ENCODE measurements around the gene MTFP1. TPM values are rescaled to one million over a fixed set of nuclear protein-coding genes. Genes with fewer than 3 reads are reported as not detected.

MTFP1 gene
- 79.3 and 80.5 TPM in 2 replicates for total RNA-seq

GRCh38 chr22:30425616-30426387, at the start of gene MTFP1:
MTFP1 (plus strand) TSS chr22:30425768; CDS start chr22:30425880, 112 bp downstream.
- intact Hi-C loops (cut with micrococcal nuclease), result loop anchor here (1.0 to 10.0 kb wide), 9 partner anchors 9 to 1069 kb away; partner anchors contain the start of genes NF2, SFI1, UQCR10 and ZMAT5
- H3K4me1 Mint-ChIP-seq, result peaks cover 51% of the 10 kb centered on the region

DNA sequence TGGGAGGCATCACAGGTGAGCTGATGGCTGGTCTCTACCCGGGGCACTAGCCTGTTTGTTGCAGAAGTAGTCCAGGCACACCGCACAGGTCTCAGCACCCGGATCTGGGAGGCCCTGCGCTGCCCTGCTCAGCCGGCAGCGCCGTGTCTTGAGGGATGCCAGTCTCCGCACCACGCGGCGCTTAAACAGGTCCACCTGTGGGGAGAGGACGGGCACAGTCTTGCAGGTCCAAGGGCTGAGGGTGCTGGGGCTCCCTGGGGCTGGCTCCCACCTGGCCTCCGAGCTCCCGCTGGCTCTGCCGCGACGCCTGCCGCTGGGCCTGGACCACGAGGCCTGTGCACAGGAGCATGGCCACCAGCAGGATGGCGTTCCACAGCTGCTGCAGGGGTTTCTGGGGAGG, 45.6 kb upstream of the MTFP1 start:
- Mint-ChIP-seq H3K4me3 (no peak overlapping the region), H3K27ac (no peak overlapping the region), H3K4me1 (no peaks in the 10 kb centered on the region), H3K36me3 (ENCODE audit: low read depth) (no peaks in the 10 kb centered on the region), H3K9me3 (no peaks in the 10 kb centered on the region), H3K27me3 (no peaks in the 10 kb centered on the region)
- DNase-seq, result no peak
- intact Hi-C loops (cut with micrococcal nuclease), result no loop called here

More at GRCh38 chr22:30425616-30426387, at the start of gene MTFP1:
- H3K36me3 Mint-ChIP-seq (ENCODE audit: low read depth), result peaks cover 50% of the 10 kb centered on the region
- H3K9me3 Mint-ChIP-seq, result no peaks in the 10 kb centered on the region
- H3K27ac Mint-ChIP-seq, result peak within 1 kb of the TSS; percentile 99
- no peaks in the 10 kb centered on the region for H3K27me3 Mint-ChIP-seq
- peak within 1 kb of the TSS; percentile 99 for H3K4me3 Mint-ChIP-seq
- DNase-seq, result peak; percentile 86

GRCh38 chr22:30381264-30381663, 44.3 kb upstream of the MTFP1 start:
- no peak for DNase-seq
- no peaks in the 10 kb centered on the region for H3K36me3 Mint-ChIP-seq (ENCODE audit: low read depth)
- H3K27me3 Mint-ChIP-seq, result no peaks in the 10 kb centered on the region

GRCh38 chr22:30382340-30382739, 43.2 kb upstream of the MTFP1 start:
- DNase-seq, result no peak
- H3K36me3 Mint-ChIP-seq (ENCODE audit: low read depth), result no peaks in the 10 kb centered on the region
- intact Hi-C loops (cut with micrococcal nuclease), result no loop called here
- no peak overlapping the region for H3K4me3 Mint-ChIP-seq
- H3K27me3 Mint-ChIP-seq, result no peaks in the 10 kb centered on the region
- H3K9me3 Mint-ChIP-seq, result no peaks in the 10 kb centered on the region
- H3K27ac Mint-ChIP-seq, result no peak overlapping the region
- H3K4me1 Mint-ChIP-seq, result peaks cover 5% of the 10 kb centered on the region

More at GRCh38 chr22:30381264-30381663, 44.3 kb upstream of the MTFP1 start:
- intact Hi-C loops (cut with micrococcal nuclease), result no loop called here
- Mint-ChIP-seq H3K4me1 (peaks cover 2% of the 10 kb centered on the region), H3K4me3 (no peak overlapping the region), H3K27ac (no peak overlapping the region), H3K9me3 (no peaks in the 10 kb centered on the region)

DNA sequence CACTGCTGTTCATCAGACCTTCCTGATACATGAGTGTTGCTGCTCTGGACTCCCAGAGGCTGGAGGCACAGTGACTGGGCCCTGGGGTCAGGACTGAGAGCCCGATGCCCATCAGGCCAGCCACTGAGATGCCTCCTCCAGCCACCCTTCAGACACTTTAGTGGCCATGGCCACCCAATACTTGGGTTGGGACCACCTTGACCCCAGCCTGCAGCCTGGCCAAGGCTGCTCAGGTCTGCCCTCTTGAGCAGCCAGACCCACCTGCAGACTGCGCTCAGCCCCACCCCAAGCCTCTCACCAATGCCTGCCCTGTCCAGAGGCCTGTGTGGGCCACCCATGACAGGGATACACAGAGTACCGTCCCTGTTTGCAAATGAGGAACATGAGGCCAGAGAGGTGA, 42.5 kb upstream of the MTFP1 start:
- H3K27ac Mint-ChIP-seq, result no peak overlapping the region
- no peaks in the 10 kb centered on the region for H3K27me3 Mint-ChIP-seq
- no peak overlapping the region for H3K4me3 Mint-ChIP-seq
- intact Hi-C loops (cut with micrococcal nuclease), result no loop called here
- H3K4me1 Mint-ChIP-seq, result peaks cover 8% of the 10 kb centered on the region
- no peak for DNase-seq
- no peaks in the 10 kb centered on the region for H3K36me3 Mint-ChIP-seq (ENCODE audit: low read depth)
- no peaks in the 10 kb centered on the region for H3K9me3 Mint-ChIP-seq

DNA sequence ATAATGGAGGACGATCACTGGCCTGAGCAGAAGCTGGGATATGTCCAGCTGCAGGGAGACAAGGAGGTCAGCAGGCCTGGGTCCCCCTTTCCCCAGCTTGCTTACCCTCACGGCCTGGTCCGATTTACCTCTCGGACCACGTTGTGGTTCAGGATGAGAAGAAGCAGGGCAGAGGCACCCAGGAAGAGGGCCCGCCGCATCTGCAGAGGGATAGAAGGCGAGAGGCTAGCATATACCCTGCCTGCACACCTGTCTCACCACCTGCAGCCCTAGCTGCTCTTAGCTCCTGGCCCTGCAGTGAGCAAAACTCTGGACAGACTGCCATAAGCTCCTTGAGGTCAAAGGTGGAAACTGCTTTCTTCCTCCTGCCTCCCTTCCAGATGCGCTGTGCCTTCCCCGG, 39.6 kb upstream of the MTFP1 start:
- Mint-ChIP-seq H3K27ac (no peak overlapping the region), H3K4me1 (peaks cover 8% of the 10 kb centered on the region), H3K4me3 (peak overlapping the region; percentile 86), H3K36me3 (ENCODE audit: low read depth) (no peaks in the 10 kb centered on the region), H3K9me3 (no peaks in the 10 kb centered on the region), H3K27me3 (no peaks in the 10 kb centered on the region)
- intact Hi-C loops (cut with micrococcal nuclease), result loop anchor here (2.0 kb wide), 1 partner anchor 29 kb away; the partner anchor contains the start of genes CCDC157 and SF3A1
- no peak for DNase-seq

- Mint-ChIP-seq H3K9me3 (no peaks in the 10 kb centered on the region), H3K4me3 (peak overlapping the region; percentile 86), H3K27ac (peak overlapping the region; percentile 69), H3K36me3 (ENCODE audit: low read depth) (no peaks in the 10 kb centered on the region), H3K4me1 (peaks cover 13% of the 10 kb centered on the region), H3K27me3 (no peaks in the 10 kb centered on the region)
- intact Hi-C loops (cut with micrococcal nuclease), result loop anchor here (2.0 kb wide), 1 partner anchor 30 kb away; the partner anchor contains the start of genes CCDC157 and SF3A1
- no peak for DNase-seq
Measured at GRCh38 chr22:30386608-30386959, 39.0 kb upstream of the MTFP1 start.

DNA sequence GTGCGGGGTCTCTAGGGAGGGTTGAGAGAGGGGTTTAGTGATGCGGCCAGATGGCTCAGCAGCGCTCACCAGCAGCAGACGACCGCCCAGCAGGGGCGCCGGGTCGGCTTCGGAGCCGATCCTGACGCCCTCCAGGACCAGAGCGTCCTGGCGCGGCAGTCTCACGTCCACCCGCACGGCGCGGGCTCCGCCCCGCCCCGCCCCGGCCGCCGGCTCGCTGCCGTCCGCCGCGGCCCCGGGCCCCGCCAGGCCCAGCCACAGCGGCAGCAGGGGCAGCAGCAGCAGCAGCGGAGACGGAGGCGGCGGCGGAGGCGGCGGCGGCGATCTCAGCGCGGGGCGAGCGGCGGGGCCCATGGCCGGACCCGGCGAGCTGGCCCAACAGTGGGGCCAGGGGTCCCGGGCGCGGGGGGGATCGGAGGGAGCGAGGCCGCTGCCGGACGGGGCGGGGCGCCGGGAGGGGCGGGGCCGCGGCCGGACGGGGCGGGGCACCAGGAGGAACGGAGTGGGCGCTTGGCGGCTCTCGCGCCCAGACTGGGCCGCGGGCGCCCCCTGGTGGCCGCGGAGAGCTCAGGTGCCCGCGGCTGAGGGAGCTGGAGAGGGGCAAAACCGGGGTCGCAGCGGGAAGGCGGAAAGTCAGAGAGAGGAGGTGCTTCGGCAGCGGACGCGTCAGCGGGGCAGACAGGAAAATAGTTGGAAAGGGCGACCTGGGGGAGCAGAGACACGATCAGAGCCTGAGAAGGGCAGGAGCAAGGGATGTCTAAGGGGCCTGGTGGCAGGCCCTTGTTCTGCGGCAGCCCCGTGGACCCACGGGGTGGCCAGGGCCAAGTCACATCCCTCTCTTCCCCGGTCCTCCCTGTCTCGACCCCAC, 38.4 kb upstream of the MTFP1 start, which contains the start of gene RNF215:
RNF215 (minus strand) TSS at position 452 of the 868 bp plus-strand sequence; CDS start at position 354, 98 bp downstream.
- peak; percentile 96 for DNase-seq
- H3K36me3 Mint-ChIP-seq (ENCODE audit: low read depth), result no peaks in the 10 kb centered on the region
- no peaks in the 10 kb centered on the region for H3K9me3 Mint-ChIP-seq
- intact Hi-C loops (cut with micrococcal nuclease), result loop anchor here (1.0 to 2.0 kb wide), 3 partner anchors 30 to 121 kb away; partner anchors contain the start of genes CCDC157, OSM and SF3A1
- H3K27ac Mint-ChIP-seq, result peak within 1 kb of the TSS; percentile 79
- H3K4me3 Mint-ChIP-seq, result peak within 1 kb of the TSS; percentile 86
- H3K27me3 Mint-ChIP-seq, result no peaks in the 10 kb centered on the region
- H3K4me1 Mint-ChIP-seq, result peaks cover 19% of the 10 kb centered on the region

- intact Hi-C loops (cut with micrococcal nuclease), result loop anchor here (1.0 to 10.0 kb wide), 4 partner anchors 35 to 286 kb away; partner anchors contain the start of gene CASTOR1
- no peak overlapping the region for H3K4me3 Mint-ChIP-seq
- no peaks in the 10 kb centered on the region for H3K36me3 Mint-ChIP-seq (ENCODE audit: low read depth)
- peaks cover 35% of the 10 kb centered on the region for H3K4me1 Mint-ChIP-seq
- H3K27me3 Mint-ChIP-seq, result no peaks in the 10 kb centered on the region
- no peaks in the 10 kb centered on the region for H3K9me3 Mint-ChIP-seq
- DNase-seq, result peak; percentile 94
- H3K27ac Mint-ChIP-seq, result peak overlapping the region; percentile 94
Measured at GRCh38 chr22:30390974-30391691, 34.4 kb upstream of the MTFP1 start.

DNA sequence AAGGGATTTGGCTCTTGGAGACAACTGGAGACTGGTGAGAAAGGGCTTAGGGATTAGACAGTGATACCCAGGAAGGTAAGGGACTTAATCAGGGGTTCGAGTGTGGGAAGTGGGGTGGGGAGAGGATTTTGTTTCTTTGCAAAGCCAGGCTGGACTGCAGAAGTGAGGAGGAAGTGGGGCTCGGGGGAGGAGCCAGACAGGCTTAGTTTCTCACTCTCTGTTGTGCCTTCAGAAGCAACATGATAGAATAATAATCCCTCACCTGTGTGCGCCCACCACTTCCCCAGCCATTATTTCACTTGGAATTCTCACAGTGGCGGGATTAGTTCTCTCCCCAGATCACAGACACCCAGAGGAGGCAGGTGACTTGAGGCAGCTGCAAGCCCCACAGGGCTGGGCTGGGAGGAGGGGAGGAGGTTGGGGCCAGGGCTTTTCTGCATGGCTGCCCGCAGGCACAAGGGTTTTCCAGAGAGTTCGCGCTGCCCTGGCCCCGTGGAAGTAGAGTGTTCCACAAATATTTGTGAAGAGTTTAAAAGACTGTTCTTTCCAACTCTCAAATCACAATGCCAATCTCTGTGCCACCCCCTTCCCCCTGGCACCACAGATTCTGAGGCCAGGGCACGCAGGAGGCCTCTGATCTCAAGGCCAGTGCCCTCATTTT, 32.8 kb upstream of the MTFP1 start:
- Mint-ChIP-seq H3K27me3 (no peaks in the 10 kb centered on the region), H3K36me3 (ENCODE audit: low read depth) (no peaks in the 10 kb centered on the region), H3K4me1 (peaks cover 37% of the 10 kb centered on the region), H3K4me3 (no peak overlapping the region), H3K9me3 (no peaks in the 10 kb centered on the region), H3K27ac (no peak overlapping the region)
- intact Hi-C loops (cut with micrococcal nuclease), result loop anchor here (10.0 kb wide), 1 partner anchor 288 kb away; no protein-coding TSS in a partner anchor
- peak; percentile 67 for DNase-seq

GRCh38 chr22:30393322-30393680, 32.3 kb upstream of the MTFP1 start:
- Mint-ChIP-seq H3K36me3 (ENCODE audit: low read depth) (no peaks in the 10 kb centered on the region), H3K4me3 (no peak overlapping the region), H3K27me3 (no peaks in the 10 kb centered on the region), H3K4me1 (peaks cover 42% of the 10 kb centered on the region), H3K27ac (no peak overlapping the region), H3K9me3 (no peaks in the 10 kb centered on the region)
- no peak for DNase-seq
- intact Hi-C loops (cut with micrococcal nuclease), result loop anchor here (10.0 kb wide), 1 partner anchor 288 kb away; no protein-coding TSS in a partner anchor

DNA sequence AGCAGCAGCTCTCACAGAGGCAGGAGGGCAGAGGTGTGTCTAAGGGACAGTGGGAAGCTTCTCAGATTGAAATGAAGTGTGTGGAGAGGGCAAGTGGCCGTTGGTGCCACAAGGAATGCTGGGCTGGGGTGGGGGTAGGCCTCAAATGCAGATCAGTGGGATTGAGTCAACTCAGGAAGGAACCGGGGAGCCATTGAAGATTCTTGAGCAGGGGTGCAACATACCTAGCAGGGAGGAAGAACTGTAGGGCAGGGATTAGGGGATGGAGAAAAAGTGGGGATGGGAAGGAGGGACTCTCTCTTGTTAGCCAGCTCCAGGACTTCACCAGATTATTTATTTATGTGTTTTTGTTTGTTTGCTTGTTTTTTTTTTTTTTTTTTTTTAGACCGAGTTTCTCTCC, 31.7 kb upstream of the MTFP1 start:
- Mint-ChIP-seq H3K4me3 (no peak overlapping the region), H3K36me3 (ENCODE audit: low read depth) (peaks cover 3% of the 10 kb centered on the region), H3K27me3 (no peaks in the 10 kb centered on the region), H3K27ac (no peak overlapping the region), H3K9me3 (no peaks in the 10 kb centered on the region), H3K4me1 (peaks cover 48% of the 10 kb centered on the region)
- intact Hi-C loops (cut with micrococcal nuclease), result loop anchor here (10.0 kb wide), 1 partner anchor 289 kb away; no protein-coding TSS in a partner anchor
- DNase-seq, result no peak

Measured in activated CD4-positive, alpha-beta T cell treated with anti-CD3 and anti-CD28 coated beads, Interleukin-2, amount 10 ng/mL, durations not matched to agents 24 days and 14 days (primary cell).